Islet precursor cell (in vitro differentiated cells): ENCODE measurements around the gene DNAJC15.
"Not testable (repeated sequence)": the region's sequence is repeated elsewhere in the genome, so short reads cannot be mapped to it uniquely, and the experiment has no call there.

Experiments
- DNase-seq: peaks from one replicate; pipeline ENCODE4 v3.0.0-alpha.2; 2018

Gene DNAJC15

GRCh38 chr13:43005460-43006236 lies 17.7 kb upstream of the DNAJC15 start:
- DNase-seq = no peak

GRCh38 chr13:43006893-43007631 lies 16.3 kb upstream of the DNAJC15 start:
- no peak for DNase-seq

- DNase-seq = no peak
Observed at GRCh38 chr13:43008596-43008995, 14.8 kb upstream of the DNAJC15 start.

DNA sequence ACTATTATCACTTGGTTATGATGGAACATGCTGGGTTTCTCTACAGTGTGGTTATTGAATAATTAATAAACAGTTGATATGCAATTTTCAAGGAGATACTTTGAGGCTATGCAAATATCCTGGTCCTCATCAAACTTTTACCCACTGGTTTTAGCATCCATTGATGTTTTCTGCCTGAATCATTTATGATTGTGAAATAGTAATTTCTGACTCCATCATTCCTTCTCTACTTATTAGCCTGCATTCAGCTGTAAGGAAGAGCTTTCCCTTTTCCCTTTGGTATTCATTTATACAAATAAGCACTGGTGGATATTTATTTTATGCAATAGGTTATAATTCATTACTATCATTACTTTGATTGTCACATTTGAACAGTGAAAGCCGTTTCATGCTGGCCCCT lies 13.9 kb upstream of the DNAJC15 start:
- DNase-seq = no peak

GRCh38 chr13:43014162-43014561 lies 9.2 kb upstream of the DNAJC15 start:
- no peak for DNase-seq

- no peak for DNase-seq
Observed at GRCh38 chr13:43016226-43016625, 7.2 kb upstream of the DNAJC15 start.

GRCh38 chr13:43019811-43020210 lies 3.6 kb upstream of the DNAJC15 start:
- peak; percentile 69 for DNase-seq

- no peak for DNase-seq
Observed at GRCh38 chr13:43020794-43021193, 2.6 kb upstream of the DNAJC15 start.

- DNase-seq = no peak
Observed at GRCh38 chr13:43021926-43022670, 1.3 kb upstream of the DNAJC15 start.

DNA sequence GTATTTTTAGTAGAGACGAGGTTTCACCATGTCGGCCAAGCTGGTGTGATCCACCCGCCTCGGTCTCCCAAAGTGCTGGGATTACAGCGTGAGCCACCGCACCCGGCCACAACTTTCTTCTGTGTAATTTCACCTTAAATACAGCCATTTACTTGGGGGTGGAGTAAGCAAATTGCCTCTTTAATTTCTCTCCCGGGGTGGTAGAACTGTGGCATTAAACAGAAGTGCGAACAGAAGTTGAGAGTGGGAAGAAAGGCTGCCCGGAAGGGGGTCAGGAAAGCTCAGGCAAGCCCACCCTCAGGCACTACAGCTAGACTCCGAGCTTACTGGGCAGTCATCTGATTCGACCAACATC lies 475 bp upstream of the DNAJC15 start:
- no peak for DNase-seq

GRCh38 chr13:43026262-43026661 lies 2.9 kb downstream of the DNAJC15 start:
- no peak for DNase-seq

- DNase-seq = no peak
Observed at GRCh38 chr13:43030548-43030947, 7.2 kb downstream of the DNAJC15 start.

- DNase-seq = no peak
Observed at GRCh38 chr13:43031881-43032280, 8.5 kb downstream of the DNAJC15 start.

DNA sequence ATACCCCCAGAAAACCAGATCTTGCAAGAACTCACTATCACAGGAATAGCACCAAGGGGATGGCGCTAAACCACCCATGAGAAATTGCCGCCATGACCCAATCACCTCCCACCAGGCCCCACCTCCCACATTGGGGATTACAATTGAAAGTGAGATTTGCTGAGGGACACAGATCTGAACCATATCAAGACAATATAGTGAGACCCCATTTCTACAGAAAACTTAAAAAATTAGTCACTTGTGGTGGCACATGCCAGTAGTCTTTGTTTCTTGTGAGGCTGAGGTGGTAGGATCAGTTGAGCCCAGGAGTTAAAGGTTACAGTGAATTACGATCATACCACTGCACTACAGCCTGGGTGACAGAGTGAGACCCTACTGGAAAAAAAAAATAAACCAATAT lies 9.7 kb downstream of the DNAJC15 start:
- DNase-seq = no peak

GRCh38 chr13:43036351-43037250 lies 13.2 kb downstream of the DNAJC15 start:
- no peak for DNase-seq

- no peak for DNase-seq
Observed at GRCh38 chr13:43039966-43040365, 16.6 kb downstream of the DNAJC15 start.

GRCh38 chr13:43040581-43041368 lies 17.4 kb downstream of the DNAJC15 start:
- DNase-seq = not testable (repeated sequence)

DNA sequence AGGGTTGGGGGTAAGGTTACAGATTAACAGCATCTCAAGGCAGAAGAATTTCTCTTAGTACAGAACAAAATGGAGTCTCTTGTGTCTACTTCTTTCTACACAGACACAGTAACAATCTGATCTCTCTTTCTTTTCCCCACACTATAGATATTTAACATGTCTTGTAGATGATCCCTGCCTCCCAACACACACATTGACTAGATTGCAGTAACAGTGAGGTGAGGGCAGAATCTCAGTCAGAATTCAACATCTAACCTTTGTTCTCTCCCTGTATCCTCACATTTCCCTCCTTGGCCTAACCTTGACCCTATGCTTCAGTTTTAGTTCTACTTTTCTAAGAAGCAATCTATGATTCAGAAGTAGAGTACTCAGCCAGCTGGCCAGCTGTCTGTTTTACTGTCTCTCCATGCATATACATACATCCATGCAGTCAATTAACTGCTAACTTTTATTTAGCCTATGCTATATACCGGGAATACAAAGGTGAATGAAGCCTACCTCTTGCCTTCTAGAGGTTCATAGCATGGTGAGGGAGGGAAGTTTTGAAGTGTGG lies 18.1 kb downstream of the DNAJC15 start:
- DNase-seq = no peak

- DNase-seq = no peak
Observed at GRCh38 chr13:43042410-43042921, 19.1 kb downstream of the DNAJC15 start.

- DNase-seq = no peak
Observed at GRCh38 chr13:43044720-43045301, 21.4 kb downstream of the DNAJC15 start.

DNA sequence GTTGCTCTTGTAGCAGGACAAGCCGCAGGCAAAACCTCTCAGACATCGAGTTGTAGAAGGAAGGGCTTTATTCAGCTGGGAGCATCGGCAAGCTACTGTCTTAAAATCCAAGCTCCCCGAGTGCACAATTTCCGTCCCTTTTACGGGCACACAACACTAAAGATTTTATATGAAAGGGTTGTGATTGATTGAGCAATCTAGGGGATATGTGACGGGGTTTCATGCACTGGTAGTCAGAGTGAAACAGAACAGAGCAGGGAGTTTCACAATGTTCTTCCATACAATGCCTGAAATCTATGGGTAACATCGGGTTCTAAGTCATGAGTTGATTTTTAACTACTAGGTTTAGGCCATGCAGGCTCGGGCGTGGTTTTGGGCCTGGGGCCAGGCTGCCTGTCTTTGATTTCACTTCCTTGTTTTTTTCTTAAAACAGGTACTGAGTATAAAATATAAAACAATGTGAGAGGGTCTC lies 22.0 kb downstream of the DNAJC15 start:
- not testable (repeated sequence) for DNase-seq
